SKM-1 treated with dmso at 0.1 percent for 144 hours (cell line): ENCODE data around the gene ISLR2.
"Not testable (repeated sequence)": the region's sequence is repeated elsewhere in the genome, so short reads cannot be mapped to it uniquely, and the experiment has no call there.

Source experiments
- DNase-seq: peaks from one replicate; lab custom pipeline; 2025; ENCODE audit not compliant: unreplicated experiment; lab: John Stamatoyannopoulos, UW

The ISLR2 gene

DNA sequence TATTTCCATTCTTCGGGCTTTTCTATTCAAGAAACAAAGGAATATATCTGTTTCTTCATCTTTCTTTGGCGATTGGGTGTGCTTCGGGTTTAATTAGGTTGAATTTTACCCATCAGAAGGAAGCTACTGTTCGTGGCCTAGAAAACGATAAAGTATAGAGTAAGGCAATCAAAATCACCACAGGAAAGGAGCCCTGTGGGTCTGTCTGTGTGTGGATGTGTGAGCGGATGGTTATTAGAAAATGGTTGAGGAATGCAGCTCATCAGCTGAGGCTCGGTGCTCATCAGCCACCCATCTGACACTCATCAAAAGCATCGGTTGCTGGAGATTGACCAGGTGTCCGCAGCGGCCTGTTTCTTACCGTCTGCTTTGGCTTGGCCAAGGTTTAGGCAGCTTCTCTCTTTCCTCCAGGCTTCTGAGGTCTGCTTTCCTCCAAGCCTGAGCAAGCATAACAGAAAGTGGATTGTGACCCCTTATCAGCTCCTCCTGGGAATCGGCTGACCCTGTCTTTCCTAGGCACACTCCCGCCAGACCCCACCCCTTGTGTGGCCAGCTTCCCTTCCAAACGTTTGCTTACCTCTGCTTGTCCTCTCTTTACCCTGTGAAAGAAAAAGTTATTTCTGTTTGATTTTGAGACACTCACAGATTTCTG lies 25.5 kb downstream of the ISLR2 start:
- no peak for DNase-seq

- DNase-seq, result no peak
Observed at GRCh38 chr15:74156678-74157411, 26.5 kb downstream of the ISLR2 start.

- DNase-seq, result no peak
Observed at GRCh38 chr15:74157868-74158827, 27.8 kb downstream of the ISLR2 start.

DNA sequence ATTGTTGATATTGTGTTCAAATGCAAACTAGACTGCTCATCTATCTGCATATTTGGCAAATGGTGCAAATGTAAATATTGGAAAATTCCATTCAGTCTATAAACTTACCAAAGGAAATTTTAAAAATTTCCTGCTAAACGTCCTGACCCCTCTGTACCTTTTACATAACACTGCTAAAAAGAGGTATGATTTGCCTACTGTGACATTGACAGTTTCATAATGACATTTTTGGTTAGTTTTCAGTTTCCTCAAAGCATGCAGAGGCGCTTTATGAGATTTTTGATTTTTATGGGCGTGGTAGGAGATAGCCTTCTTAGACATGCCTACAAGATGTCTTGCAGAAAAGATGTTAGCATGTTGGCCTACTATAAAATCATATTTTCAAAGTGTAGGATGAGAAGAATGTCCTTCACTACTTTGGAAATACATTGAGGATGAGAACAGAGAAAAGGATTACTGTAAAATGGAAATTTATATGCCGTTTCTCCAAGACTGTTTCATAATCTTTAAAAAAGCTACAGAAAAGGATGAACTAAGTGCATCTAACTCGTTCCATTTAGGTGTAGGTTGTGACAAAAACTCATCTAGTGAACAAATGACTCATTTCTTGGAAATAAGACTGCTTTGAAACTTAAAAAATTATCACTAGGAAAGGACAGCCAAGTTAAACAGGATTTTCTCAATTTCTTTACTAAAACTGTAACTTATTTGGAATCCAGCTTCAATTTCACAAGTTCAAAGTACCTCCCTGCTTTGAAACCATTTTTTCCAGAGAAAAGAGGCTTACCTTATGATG lies 28.7 kb downstream of the ISLR2 start:
- DNase-seq, result no peak

- DNase-seq, result no peak
Observed at GRCh38 chr15:74159773-74160172, 29.4 kb downstream of the ISLR2 start.

DNA sequence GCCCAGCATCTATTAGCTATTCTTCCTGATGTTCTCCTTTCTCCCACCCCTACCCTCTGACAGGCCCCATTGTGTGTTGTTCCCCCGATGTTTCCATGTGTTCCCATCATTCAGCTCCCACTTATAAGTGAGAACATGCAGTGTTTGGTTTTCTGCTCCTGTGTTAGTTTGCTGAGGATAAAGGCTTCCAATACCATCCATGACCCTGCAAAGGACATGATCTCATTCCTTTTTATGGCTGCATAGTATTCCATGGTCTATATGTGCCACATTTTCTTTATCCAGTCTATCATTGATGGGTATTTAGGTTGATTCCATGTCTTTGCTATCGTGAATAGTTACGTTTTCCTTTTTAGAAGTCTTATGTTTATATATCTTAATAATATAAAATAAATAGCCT lies 30.0 kb downstream of the ISLR2 start:
- not testable (repeated sequence) for DNase-seq

- DNase-seq, result not testable (repeated sequence)
Observed at GRCh38 chr15:74162195-74162536, 31.8 kb downstream of the ISLR2 start.

DNA sequence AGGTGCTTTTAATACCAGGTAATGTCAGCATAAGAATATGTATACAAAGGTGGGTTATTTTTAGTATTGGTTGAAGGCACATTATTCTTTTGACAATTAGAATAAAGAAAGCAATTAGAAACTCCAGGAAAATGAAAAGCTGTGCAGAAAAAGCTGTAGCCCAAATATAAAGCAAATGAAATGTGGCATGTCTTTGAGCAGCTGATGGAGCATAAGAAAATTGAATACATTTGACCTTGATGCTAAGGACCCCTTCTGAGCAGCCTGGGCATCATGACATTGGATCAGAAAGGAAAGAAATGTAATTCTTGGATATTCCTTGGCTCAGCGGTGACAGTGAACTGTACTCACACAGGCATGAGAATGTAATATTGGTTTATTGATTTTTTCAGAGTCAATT lies 35.1 kb downstream of the ISLR2 start:
- no peak for DNase-seq

- DNase-seq, result no peak
Observed at GRCh38 chr15:74167891-74168331, 37.5 kb downstream of the ISLR2 start.

DNA sequence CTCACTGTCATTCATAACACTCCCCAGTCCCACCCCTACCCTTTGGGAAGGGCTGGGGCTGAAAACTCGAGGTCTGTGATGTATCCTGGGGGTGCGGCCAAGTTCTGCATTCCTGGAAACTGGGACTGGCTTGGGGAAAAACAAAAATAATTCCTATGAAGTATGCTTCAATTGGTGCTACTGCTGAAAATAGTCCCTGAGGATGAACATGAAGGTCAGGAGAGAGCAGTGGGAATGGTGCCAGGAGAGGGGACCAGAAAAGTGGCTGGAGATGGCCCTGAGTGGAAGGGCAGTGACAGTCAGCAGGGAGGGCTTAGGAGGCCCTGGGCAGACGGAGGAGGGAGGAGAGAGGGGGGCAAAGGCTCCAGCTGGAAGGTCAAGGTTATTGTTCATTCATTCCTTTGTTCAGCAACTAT lies 38.3 kb downstream of the ISLR2 start:
- DNase-seq, result no peak

DNA sequence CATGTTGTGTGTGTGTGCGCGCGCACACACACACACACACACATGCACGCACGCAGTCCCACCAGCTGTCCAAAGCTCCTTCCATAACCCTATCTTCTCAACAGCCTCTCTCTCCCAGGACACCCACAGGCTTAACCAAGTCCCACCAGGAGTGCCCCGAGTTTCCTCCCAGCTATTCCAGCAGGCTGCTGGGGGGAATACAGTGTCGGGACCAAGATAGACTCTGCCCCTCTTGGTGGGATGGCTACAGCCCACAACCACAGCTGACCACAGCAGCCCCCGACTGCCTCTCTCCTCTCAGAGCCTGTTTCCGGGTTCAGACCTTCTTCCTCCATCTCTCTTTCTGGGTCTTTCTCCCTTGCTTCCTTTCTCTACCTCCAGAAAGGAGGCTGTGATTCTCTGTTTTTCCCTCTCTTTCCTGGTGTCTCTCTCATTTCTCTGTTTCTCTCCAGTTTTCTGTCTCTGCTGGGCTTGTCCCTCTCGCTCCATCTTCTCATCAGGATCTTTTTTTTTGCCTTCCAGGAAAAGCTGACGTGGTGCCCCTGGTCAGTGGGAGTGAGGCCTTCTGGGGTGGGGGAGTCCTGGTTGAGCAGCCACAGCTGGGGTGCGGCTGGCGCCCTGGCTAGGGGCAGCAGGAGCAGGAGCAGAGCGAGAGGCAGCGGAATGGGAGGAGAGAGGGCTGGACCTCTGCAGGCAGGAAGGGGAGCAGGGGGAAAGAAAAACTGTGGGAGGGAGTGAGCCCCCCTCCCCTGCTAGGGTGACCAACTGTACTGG lies 39.9 kb downstream of the ISLR2 start:
- DNase-seq, result no peak

DNA sequence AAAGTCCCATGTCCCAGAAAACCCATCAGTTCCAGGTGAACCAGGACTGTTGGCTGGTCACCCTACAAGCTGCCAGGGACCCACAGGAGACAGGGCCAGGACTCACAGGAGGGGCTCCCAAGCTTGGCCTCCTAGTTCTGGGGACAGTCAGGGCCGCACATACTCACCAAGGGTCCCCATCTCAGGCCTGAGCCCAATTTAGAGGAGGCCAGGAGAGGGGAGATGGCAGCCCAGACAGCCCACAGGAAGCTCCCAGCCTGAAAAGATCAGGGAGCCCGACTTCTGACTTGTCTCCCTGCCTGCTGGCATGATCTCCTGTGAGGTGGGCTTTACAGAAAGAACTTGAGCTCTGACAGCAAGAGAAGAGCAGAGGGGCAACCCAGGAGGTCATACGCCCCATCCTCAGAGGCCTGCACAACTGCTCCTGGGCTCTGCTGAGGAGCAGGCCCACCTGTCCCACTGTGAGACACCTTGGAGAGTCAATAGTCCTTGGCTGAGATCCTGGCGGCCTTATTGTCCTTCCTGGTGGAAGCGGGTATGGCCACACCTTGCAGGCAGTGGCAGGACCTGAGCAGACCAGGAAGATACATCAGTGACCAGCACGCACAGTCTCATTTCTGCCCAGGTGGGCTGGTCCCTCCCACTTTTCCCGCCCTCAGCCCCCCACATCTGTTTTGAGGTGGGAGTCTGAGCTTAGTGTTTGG lies 40.6 kb downstream of the ISLR2 start:
- DNase-seq, result no peak

DNA sequence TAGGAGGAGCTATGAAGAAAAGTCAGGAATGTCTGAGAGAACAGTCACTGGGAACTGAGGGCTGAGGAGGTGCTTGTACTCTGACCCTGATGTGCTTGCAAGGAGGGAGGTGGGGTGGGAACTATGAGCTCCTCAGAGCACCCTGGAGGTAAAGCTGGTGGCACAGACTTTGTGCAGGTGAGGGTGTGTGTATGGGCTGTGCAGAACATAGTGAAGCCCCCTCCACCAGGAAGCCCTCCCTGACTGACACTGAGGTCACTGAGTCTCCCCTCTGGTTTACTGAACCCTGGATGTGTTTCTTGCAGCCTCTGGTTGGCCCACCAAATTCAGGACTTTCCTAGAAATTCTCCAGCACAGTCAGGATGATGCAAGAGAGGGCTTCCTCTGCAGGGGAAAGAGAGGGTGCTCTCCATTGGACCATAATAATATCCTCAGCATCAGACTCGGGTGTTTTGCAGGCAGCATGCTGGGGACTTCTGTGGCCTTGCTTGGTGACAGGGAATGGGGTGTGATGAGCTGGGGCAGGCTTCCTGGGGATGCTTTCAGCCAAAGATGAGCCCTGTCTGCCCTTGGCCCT lies 41.7 kb downstream of the ISLR2 start:
- no peak for DNase-seq

- no peak for DNase-seq
Observed at GRCh38 chr15:74172701-74173379, 42.5 kb downstream of the ISLR2 start.

GRCh38 chr15:74173380-74174218 lies 43.2 kb downstream of the ISLR2 start, which contains the start of gene ISLR:
Gene ISLR, plus strand, starts transcription at chr15:74173710. Its CDS starts 1,149 bp downstream, at chr15:74174859.
- no peak for DNase-seq

- DNase-seq, result no peak
Observed at GRCh38 chr15:74174219-74174957, 44.0 kb downstream of the ISLR2 start.

DNA sequence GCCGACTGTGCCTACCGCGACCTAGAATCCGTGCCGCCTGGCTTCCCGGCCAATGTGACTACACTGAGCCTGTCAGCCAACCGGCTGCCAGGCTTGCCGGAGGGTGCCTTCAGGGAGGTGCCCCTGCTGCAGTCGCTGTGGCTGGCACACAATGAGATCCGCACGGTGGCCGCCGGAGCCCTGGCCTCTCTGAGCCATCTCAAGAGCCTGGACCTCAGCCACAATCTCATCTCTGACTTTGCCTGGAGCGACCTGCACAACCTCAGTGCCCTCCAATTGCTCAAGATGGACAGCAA lies 44.5 kb downstream of the ISLR2 start:
- DNase-seq, result no peak
